ENCODE data around the gene WTAP. TPM values are rescaled to one million over a fixed set of nuclear protein-coding genes. Genes with fewer than 3 reads are reported as not detected.

The WTAP gene
- total and polyA plus RNA-seq, 4 donors = 21.0 to 43.8 (median 36.5) TPM

DNA sequence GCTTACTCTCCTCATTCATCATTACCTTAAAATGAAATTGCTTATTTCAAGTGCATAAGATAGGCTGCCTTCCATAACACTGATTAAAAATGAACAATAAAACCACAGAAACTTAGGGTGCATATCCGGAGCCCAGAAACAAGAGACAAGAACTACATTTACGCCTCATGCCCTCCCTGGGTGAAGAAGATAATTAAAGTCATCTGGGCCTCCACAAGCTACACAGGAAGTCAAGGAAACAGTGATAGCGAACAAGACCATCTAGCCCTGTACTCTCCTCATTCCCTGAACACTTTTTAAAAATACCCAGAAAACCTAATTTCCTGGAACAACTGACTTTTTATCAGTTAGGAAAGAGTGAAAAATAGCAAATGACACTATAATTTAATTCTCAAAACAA is 40.6 kb upstream of the WTAP start:
- Histone ChIP-seq H3K9ac (ENCODE audit: low read depth in 1 of 2, low read length in 2 of 2) (no peak overlapping the region), H3K27me3 (ENCODE audit: control insufficient read depth in 4 of 4, insufficient read depth in 4 of 4, low read length in 3 of 4) (no peaks in the 10 kb centered on the region), H3K4me1 (ENCODE audit: control insufficient read depth in 4 of 4, insufficient read depth in 4 of 4, low read length in 3 of 4) (peaks cover 2 to 17% (median 9%) of the 10 kb centered on the region in 4 donors), H3K27ac (ENCODE audit: low read depth in 1 of 2, low read length in 2 of 2) (no peak overlapping the region), H3K4me3 (ENCODE audit: low read depth in 1 of 3, low read length in 3 of 3) (no peak overlapping the region), H3K36me3 (ENCODE audit: control insufficient read depth in 4 of 4, insufficient read depth in 3 of 4, low read depth in 1 of 4, low read length in 3 of 4) (peaks cover 11 to 63% (median 56%) of the 10 kb centered on the region in 4 donors), H3K9me3 (ENCODE audit: control insufficient read depth in 4 of 4, low read length in 3 of 4) (no peaks in the 10 kb centered on the region)
- DNase-seq (ENCODE audit: low spot score) = no peak
- 81% methylated on average over 3 of the region's 3 CpGs for WGBS
- TF ChIP-seq EGR1 (IDR thresholded peaks at IDR 0.05; ENCODE audit: low read depth in 2 of 2) = no peak
- TF ChIP-seq RXRA (IDR thresholded peaks at IDR 0.05) = no peak
- no peak for TF ChIP-seq FOXA1 (IDR thresholded peaks at IDR 0.05)
- no peak for TF ChIP-seq YY1 (IDR thresholded peaks at IDR 0.05)
- TF ChIP-seq, protein P1, sequence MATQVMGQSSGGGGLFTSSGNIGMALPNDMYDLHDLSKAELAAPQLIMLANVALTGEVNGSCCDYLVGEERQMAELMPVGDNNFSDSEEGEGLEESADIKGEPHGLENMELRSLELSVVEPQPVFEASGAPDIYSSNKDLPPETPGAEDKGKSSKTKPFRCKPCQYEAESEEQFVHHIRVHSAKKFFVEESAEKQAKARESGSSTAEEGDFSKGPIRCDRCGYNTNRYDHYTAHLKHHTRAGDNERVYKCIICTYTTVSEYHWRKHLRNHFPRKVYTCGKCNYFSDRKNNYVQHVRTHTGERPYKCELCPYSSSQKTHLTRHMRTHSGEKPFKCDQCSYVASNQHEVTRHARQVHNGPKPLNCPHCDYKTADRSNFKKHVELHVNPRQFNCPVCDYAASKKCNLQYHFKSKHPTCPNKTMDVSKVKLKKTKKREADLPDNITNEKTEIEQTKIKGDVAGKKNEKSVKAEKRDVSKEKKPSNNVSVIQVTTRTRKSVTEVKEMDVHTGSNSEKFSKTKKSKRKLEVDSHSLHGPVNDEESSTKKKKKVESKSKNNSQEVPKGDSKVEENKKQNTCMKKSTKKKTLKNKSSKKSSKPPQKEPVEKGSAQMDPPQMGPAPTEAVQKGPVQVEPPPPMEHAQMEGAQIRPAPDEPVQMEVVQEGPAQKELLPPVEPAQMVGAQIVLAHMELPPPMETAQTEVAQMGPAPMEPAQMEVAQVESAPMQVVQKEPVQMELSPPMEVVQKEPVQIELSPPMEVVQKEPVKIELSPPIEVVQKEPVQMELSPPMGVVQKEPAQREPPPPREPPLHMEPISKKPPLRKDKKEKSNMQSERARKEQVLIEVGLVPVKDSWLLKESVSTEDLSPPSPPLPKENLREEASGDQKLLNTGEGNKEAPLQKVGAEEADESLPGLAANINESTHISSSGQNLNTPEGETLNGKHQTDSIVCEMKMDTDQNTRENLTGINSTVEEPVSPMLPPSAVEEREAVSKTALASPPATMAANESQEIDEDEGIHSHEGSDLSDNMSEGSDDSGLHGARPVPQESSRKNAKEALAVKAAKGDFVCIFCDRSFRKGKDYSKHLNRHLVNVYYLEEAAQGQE (IDR thresholded peaks at IDR 0.05) = no peak
- TF ChIP-seq, protein P2, sequence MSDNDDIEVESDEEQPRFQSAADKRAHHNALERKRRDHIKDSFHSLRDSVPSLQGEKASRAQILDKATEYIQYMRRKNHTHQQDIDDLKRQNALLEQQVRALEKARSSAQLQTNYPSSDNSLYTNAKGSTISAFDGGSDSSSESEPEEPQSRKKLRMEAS (IDR thresholded peaks at IDR 0.05) = no peak
- no peak for TF ChIP-seq TAF1 (conservative IDR thresholded peaks at IDR 0.05)
- TF ChIP-seq, protein P3, sequence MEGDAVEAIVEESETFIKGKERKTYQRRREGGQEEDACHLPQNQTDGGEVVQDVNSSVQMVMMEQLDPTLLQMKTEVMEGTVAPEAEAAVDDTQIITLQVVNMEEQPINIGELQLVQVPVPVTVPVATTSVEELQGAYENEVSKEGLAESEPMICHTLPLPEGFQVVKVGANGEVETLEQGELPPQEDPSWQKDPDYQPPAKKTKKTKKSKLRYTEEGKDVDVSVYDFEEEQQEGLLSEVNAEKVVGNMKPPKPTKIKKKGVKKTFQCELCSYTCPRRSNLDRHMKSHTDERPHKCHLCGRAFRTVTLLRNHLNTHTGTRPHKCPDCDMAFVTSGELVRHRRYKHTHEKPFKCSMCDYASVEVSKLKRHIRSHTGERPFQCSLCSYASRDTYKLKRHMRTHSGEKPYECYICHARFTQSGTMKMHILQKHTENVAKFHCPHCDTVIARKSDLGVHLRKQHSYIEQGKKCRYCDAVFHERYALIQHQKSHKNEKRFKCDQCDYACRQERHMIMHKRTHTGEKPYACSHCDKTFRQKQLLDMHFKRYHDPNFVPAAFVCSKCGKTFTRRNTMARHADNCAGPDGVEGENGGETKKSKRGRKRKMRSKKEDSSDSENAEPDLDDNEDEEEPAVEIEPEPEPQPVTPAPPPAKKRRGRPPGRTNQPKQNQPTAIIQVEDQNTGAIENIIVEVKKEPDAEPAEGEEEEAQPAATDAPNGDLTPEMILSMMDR (IDR thresholded peaks at IDR 0.05; ENCODE audit: low read depth, low read length, missing input control) = no peak
- TF ChIP-seq FOXA2 (IDR thresholded peaks at IDR 0.05) = no peak
- TF ChIP-seq RAD21 (IDR thresholded peaks at IDR 0.05) = no peak
- TF ChIP-seq, protein P4, sequence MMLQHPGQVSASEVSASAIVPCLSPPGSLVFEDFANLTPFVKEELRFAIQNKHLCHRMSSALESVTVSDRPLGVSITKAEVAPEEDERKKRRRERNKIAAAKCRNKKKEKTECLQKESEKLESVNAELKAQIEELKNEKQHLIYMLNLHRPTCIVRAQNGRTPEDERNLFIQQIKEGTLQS (IDR thresholded peaks at IDR 0.05) = no peak
- TF ChIP-seq HNF4A (conservative IDR thresholded peaks at IDR 0.05) = no peak
- TF ChIP-seq, protein P5, sequence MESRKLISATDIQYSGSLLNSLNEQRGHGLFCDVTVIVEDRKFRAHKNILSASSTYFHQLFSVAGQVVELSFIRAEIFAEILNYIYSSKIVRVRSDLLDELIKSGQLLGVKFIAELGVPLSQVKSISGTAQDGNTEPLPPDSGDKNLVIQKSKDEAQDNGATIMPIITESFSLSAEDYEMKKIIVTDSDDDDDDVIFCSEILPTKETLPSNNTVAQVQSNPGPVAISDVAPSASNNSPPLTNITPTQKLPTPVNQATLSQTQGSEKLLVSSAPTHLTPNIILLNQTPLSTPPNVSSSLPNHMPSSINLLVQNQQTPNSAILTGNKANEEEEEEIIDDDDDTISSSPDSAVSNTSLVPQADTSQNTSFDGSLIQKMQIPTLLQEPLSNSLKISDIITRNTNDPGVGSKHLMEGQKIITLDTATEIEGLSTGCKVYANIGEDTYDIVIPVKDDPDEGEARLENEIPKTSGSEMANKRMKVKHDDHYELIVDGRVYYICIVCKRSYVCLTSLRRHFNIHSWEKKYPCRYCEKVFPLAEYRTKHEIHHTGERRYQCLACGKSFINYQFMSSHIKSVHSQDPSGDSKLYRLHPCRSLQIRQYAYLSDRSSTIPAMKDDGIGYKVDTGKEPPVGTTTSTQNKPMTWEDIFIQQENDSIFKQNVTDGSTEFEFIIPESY (IDR thresholded peaks at IDR 0.05) = no peak
- no peak for TF ChIP-seq NR2F2 (IDR thresholded peaks at IDR 0.05)
- TF ChIP-seq HNF4G (IDR thresholded peaks at IDR 0.05) = no peak
- TF ChIP-seq JUND (IDR thresholded peaks at IDR 0.05) = no peak
- TF ChIP-seq GABPA (IDR thresholded peaks at IDR 0.05 in 1 of 2, conservative IDR thresholded peaks at IDR 0.05 in 1 of 2) = no peak
- TF ChIP-seq SP1 (IDR thresholded peaks at IDR 0.05) = no peak

All from liver (tissue), 9 donors.